Effector CD8-positive, alpha-beta T cell (primary cell): ENCODE data around the gene PISD.

Experiments used
- DNase-seq: peaks from one replicate; lab custom pipeline; 2025; lab: John Stamatoyannopoulos, UW

Gene PISD

GRCh38 chr22:31625661-31626426, 36.2 kb downstream of the PISD start:
- no peak for DNase-seq

DNA sequence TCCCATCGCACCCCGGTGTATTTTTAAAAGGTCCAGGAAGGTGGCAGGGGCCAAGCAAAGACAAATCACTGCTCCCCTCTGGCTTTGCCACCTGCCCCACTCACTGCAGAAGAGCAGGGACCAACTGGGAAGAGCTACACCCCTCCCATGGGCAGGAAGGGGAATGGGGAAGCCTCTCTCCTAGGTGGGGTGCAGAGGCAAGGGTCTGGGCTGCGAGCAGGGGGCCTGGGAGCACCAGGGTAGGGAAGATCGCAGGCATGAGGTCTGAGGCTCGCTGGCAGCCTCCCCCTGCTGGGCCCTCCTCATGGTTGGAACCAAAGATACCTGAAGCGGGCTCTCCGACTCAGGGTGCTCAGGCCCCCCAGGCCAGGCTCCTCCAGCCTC, 36.8 kb downstream of the PISD start:
- DNase-seq = no peak

- DNase-seq = no peak
Observed at GRCh38 chr22:31623592-31624304, 38.3 kb downstream of the PISD start.

DNA sequence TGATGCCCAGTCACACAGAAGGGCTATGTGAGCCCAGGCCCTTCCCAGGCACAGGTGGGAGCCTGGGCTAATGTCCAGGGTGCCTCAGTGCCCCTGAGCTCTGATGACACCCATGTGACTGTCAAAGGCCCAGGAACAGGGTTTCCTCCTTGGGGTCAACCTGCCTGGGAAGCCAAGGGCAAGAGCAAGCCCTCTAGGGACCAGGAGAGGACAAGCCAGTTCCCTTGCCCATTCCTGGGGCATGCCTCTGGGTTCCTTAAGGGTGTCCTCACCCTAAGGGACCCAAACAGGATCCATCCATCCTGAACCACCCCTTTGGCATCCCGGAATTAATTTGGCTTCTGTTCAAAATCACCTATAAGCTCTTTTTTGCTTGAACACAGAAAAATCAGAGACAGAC, 39.0 kb downstream of the PISD start:
- DNase-seq = no peak

DNA sequence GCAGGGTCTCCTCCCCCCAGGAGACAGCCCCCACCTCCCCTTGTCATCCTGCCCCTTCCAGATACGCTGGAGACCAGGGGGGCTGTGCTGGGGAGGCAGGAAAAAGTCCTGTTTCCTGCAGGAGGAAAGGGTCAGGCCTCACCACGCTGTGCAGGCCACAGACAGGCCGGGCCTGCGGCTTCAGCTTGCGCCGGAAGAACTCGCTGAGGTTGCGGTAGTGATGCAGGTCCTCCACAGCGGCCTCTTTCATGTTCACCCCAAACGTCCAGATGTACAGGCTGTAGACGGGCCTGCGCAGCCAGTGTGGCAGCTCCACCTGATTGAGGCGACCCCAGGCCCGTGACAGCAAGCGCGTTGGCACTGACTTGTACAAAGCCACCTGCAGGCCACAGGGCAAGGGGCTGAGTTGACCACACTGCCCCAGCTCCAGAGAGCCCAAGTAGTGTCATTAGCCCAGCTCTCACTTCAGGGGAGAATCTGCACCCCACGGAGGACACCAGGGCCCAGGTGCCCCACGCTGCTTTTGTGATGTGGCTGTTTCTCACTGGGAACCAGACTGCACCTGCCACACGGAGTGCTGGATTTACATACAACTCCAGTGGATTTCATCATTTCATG, 40.4 kb downstream of the PISD start:
- DNase-seq = no peak

DNA sequence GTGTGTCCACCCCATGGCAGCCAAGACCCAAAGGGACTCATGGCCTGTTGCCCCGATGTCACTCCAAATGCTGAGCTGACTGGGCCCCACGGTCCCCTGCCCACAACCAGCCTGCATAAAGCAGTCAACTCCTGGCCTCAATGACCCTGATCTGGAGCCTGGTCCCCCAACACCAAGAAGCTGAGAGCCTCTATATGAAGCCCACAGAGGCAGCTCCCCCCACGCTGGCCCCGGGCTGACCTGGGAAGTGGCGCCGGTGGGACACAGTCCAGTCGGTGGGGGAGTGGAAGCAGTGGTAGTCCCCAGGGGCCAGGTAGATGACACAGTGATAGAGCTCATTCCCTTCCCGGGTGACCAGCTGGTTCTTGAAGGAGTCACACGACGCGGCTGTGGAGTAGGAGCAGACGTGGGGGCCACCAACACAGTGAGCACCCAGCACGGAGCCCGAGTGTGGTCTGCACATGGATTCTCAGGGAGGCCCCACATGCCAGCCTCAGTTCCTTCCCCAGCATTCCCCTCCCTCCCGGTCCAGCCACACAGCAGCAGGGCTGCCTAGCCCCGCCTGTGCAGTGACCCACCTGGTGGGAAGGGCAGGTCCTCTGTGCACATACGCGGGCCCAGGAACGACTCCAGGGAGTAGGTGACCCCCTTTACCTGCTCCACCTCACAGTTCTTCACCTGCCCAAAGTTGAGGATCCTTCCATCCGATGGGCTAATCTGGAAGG, 41.1 kb downstream of the PISD start:
- DNase-seq = no peak

GRCh38 chr22:31619611-31620300, 42.3 kb downstream of the PISD start:
- no peak for DNase-seq

- DNase-seq = no peak
Observed at GRCh38 chr22:31618471-31619176, 43.4 kb downstream of the PISD start.

- no peak for DNase-seq
Observed at GRCh38 chr22:31618057-31618456, 44.0 kb downstream of the PISD start.

- no peak for DNase-seq
Observed at GRCh38 chr22:31616315-31616980, 45.6 kb downstream of the PISD start.

DNA sequence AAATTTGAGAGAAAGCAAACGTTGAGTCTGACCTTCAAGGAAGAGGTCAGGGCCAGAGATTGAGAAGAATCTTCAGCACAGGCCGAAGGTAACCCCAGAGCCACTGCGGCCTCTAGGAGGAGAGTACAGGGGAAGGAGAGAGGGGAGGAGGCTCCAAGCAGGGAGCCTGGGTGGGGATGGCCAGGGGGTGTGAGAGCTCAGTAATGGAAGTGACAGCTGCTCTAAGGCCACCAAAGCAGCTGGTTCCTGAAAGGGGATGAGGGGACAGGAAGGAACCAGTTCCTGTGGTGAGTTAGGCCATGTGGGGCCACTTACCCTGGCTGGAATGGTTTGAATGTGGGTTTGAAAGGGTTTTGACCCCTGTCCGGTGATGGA, 46.1 kb downstream of the PISD start:
- DNase-seq = no peak

DNA sequence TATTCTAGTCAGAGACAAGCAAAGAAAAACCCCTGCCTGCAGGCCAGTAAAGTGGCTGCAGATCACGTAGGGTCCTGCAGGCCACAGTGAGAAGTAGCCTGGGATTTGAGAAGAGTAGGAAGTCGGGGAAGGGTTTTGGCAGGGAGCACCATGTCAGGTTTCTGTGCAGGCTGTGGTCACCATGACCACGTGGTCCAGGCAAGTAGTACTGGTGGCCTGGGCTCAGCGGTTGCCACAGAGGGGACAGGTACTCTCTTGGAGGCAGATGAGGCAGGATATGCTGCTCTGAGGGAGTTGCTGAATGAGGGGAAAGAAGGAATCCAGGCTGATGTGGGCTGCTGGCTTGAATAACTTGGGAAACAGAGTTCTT, 46.5 kb downstream of the PISD start:
- DNase-seq = no peak

- DNase-seq = no peak
Observed at GRCh38 chr22:31614781-31615490, 47.1 kb downstream of the PISD start.

DNA sequence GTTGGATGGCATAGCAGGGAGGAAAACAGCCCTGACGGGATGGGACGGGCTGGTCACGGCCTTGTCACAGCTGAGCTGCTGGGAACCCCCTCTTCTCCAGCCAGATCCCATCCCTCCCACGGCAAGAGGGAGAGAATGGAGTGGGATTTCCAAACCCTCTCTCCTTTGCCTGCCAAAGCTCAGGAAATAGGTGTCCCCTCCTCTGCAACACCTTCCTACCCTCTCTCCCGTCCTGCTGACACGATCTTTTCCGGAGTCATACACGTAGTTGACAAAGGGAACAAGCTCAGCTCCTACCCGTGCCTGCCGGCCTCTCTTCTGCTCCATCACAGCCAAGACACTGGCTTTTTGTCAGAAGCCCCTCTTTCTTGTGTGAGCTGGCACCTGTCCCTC, 48.1 kb downstream of the PISD start:
- DNase-seq = no peak

DNA sequence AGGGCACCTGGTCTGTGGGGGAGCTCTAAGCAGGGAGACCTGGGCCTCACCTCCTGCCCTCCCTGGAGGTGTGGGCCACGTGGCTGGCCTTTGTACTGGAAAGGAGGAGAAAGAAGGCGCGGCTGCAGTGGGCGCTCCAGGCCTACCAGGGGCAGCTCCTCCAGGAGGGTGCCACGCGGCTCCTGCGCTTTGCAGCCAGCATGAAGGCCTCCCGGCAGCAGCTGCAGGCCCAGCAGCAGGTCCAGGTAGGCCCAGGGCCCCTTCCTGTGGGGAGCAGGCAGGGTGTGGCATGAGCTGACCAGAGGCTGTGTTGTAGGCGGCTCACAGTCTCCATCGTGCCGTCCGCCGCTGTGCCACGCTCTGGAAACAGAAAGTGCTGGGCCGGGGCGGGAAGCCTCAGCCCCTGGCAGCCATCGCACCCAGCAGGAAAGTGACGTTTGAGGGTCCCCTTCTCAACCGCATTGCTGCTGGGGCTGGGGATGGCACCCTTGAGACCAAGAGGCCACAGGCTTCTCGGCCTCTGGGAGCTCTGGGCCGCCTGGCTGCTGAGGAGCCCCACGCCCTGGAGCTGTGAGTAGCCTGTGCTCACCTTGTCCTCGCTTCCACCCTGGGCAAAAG, 48.6 kb downstream of the PISD start:
- DNase-seq = no peak

DNA sequence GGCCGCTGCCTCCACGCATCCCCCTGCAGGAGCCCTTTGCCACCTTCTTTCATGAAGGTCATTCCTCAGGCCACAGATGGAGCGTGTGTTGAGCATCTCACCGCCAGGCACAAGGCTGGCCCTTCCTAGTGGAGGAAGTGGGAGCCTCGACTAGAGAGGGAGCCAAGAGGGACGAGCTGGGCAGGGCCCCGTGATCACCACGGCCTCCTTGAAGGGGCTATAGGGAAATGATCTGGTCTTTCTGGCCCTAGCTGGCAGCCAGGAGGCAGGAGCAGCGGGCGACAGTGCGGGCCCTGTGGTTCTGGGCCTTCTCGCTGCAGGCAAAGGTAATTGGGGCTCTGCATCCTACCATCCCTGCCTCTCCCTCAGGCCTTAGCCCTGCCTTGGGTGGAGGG, 49.1 kb downstream of the PISD start:
- DNase-seq = no peak

DNA sequence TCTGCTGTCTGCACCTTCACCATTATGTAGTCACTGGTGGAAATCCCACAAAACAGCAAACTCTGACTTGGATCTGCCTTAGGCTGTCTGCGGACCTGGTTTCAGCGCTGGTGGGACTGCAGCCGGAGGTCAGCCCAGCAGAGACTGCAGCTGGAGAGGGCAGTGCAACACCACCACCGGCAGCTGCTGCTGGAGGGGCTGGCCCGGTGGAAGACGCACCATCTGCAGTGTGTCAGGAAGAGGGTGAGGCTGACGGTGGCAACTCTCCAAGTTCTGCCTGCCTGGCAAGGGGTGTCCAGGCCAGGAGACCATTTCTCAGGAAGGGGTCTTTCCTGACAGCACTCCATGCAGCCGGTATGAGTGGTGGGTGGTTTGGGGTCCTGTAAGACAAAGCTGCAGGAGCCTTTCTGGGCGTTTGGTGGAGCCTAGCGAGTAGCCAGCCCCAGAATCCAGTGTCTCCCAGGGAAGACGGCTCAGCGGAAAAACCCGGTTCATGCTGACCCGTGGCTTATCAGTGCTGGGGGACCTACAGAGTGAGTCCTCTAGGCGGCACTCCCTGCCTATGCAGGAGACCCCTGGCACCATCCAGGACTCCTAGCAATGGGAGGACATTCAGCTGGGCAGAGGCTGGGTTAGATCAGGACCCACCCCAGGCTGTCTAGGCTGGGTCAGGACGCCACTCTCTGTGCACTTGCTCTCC, 50.8 kb downstream of the PISD start:
- no peak for DNase-seq

GRCh38 chr22:31610611-31611010, 51.4 kb downstream of the PISD start:
- no peak for DNase-seq

DNA sequence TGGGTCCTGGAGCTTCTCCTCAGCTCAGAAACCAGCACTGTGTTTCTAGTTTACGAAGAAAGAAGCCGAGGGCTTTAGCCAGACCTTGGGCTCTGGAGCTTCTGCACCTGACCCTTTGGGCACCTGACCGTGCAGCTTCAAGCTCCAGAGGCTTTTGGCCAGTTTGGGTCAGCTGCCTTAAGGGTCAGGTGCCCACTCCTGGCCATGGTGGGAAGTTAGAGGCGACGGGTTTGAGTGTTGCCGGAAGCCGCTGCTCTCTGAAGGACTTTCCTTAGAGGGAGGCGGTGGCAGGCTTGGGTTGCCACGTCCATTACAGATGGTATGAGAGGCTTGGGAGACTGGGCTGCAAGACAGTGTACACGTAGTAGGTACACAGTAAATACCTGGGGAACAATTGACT, 52.3 kb downstream of the PISD start:
- DNase-seq = no peak
